ACC112 (cell line): ENCODE results near the gene AGAP3.
A peak's percentile ranks its signal among the peaks of the same experiment; 100 is the strongest.

ENCODE experiments used
- H2AFZ ChIP-seq: fragments of 200-600 bp; sonication (generic); one replicate; pipeline ENCODE4 v1.6.0; 2017; ENCODE audit warnings: antibody characterized with exemption, low read length; ENCODE audit not compliant: unreplicated experiment
- H3K27ac ChIP-seq: fragments of 200-600 bp; sonication (generic); 2 replicates; pipeline ENCODE4 v1.5.1; 2014; ENCODE audit warnings: low read depth, mild to moderate bottlenecking, antibody characterized with exemption, low read length, moderate library complexity
- H3K27me3 ChIP-seq: fragments of 200-600 bp; sonication (generic); 2 replicates; pipeline ENCODE4 v1.6.1; 2014; ENCODE audit warnings: mild to moderate bottlenecking, antibody characterized with exemption, low read length, moderate library complexity, mixed read lengths; ENCODE audit not compliant: insufficient read depth
- H3K36me3 ChIP-seq: fragments of 200-600 bp; sonication (generic); 2 replicates; pipeline ENCODE4 v1.6.1; 2016; ENCODE audit warnings: mild to moderate bottlenecking, antibody characterized with exemption, low read length, moderate library complexity, mixed read lengths; ENCODE audit not compliant: insufficient read depth
- H3K4me1 ChIP-seq: fragments of 200-600 bp; sonication (generic); one replicate; pipeline ENCODE4 v1.6.1; 2016; ENCODE audit warnings: low read length, mixed read lengths; ENCODE audit not compliant: insufficient read depth, unreplicated experiment, control insufficient read depth
- H3K4me3 ChIP-seq: fragments of 200-600 bp; sonication (generic); 2 replicates; pipeline ENCODE4 v1.5.1; 2014; ENCODE audit warnings: mild to moderate bottlenecking, low read depth, low read length
- H3K79me2 ChIP-seq: fragments of 200-600 bp; sonication (generic); one replicate; pipeline ENCODE4 v1.6.0; 2016; ENCODE audit warnings: low read length; ENCODE audit not compliant: control insufficient read depth, unreplicated experiment, insufficient read depth

AGAP3 gene

GRCh38 chr7:151047976-151048815 lies 38.1 kb upstream of the AGAP3 start, which contains the start of gene ASIC3:
Gene ASIC3, plus strand, starts transcription at chr7:151048531. Its CDS starts 355 bp downstream, at chr7:151048886.
- Histone ChIP-seq H2AFZ (no peak within 1 kb of the TSS), H3K27ac (no peak within 1 kb of the TSS), H3K27me3 (peaks cover 4% of the 10 kb centered on the region; the same call in 1 of the 2 replicates), H3K4me3 (no peak within 1 kb of the TSS), H3K79me2 (no peaks in the 10 kb centered on the region), H3K36me3 (no peaks in the 10 kb centered on the region), H3K4me1 (peaks cover 13% of the 10 kb centered on the region)

GRCh38 chr7:151048911-151049463 lies 37.3 kb upstream of the AGAP3 start:
- Histone ChIP-seq H3K27me3 (peaks cover 4% of the 10 kb centered on the region; the same call in 1 of the 2 replicates), H3K36me3 (no peaks in the 10 kb centered on the region), H2AFZ (no peak overlapping the region), H3K79me2 (no peaks in the 10 kb centered on the region), H3K27ac (no peak overlapping the region), H3K4me1 (peaks cover 13% of the 10 kb centered on the region), H3K4me3 (no peak overlapping the region)

- Histone ChIP-seq H3K4me1 (peaks cover 13% of the 10 kb centered on the region), H3K27ac (no peak overlapping the region), H3K4me3 (peak overlapping the region; percentile 36; the same call in 1 of the 2 replicates), H2AFZ (no peak overlapping the region), H3K79me2 (no peaks in the 10 kb centered on the region), H3K36me3 (no peaks in the 10 kb centered on the region), H3K27me3 (peaks cover 4% of the 10 kb centered on the region; the same call in 1 of the 2 replicates)
These were observed 35.2 kb upstream of the AGAP3 start for GRCh38 chr7:151051108-151051507.

GRCh38 chr7:151053096-151053495 lies 33.2 kb upstream of the AGAP3 start:
- H3K36me3 ChIP-seq, result no peaks in the 10 kb centered on the region
- H2AFZ ChIP-seq, result no peak overlapping the region
- H3K79me2 ChIP-seq, result no peaks in the 10 kb centered on the region
- peaks cover 4% of the 10 kb centered on the region; the same call in 1 of the 2 replicates for H3K27me3 ChIP-seq
- no peak overlapping the region for H3K27ac ChIP-seq
- H3K4me1 ChIP-seq, result peaks cover 9% of the 10 kb centered on the region
- no peak overlapping the region for H3K4me3 ChIP-seq

DNA sequence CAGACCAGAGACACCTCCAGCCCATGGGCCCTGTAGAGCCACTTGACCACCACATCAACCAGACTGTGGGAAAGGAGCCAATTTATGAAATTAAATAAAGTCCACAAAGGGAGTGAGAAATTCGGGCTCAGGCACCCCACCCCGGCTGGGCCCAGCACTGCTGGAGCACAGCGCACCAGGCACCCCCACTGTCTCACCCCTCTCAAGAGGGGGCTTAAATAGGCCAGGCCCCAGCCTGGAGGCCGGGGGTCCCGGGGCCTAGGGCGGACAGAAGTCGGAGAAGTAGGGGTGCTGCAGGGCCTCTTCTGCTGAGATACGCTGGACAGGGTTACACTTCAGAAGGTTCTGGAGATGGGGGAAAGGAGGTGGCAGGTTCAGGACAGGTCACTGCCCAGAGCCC lies 32.5 kb upstream of the AGAP3 start:
- Histone ChIP-seq H3K27me3 (peaks cover 4% of the 10 kb centered on the region; the same call in 1 of the 2 replicates), H3K4me1 (peaks cover 14% of the 10 kb centered on the region), H3K27ac (no peak overlapping the region), H3K79me2 (no peaks in the 10 kb centered on the region), H3K4me3 (no peak overlapping the region), H2AFZ (no peak overlapping the region), H3K36me3 (no peaks in the 10 kb centered on the region)

DNA sequence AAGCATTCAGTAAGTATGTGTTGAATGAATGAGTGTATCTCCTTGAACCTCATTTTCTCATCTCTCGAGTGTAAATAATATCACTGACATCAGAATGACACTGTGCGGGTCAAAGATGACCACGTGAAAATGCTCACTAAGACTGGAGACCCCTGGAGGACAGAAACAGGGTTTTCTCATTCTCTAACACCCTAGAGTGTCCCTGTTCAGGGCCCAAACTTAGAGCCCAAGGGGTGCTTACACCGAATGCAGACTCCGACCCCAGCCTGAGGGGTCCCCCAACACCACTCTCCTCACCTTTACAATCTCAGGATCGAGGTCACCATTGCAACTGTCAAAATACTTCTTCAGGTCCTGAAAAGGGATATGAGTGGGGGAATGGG lies 30.0 kb upstream of the AGAP3 start:
- peaks cover 24% of the 10 kb centered on the region for H3K4me1 ChIP-seq
- no peak overlapping the region for H2AFZ ChIP-seq
- H3K27ac ChIP-seq, result no peak overlapping the region
- no peaks in the 10 kb centered on the region for H3K27me3 ChIP-seq
- peaks cover 18% of the 10 kb centered on the region for H3K79me2 ChIP-seq
- peak overlapping the region; percentile 91; the same call in 1 of the 2 replicates for H3K4me3 ChIP-seq
- H3K36me3 ChIP-seq, result no peaks in the 10 kb centered on the region

- H3K4me3 ChIP-seq, result peak overlapping the region; percentile 91
- H3K27me3 ChIP-seq, result no peaks in the 10 kb centered on the region
- H2AFZ ChIP-seq, result peak overlapping the region; percentile 70
- no peaks in the 10 kb centered on the region for H3K36me3 ChIP-seq
- peaks cover 30% of the 10 kb centered on the region for H3K4me1 ChIP-seq
- H3K27ac ChIP-seq, result no peak overlapping the region
- peaks cover 24% of the 10 kb centered on the region for H3K79me2 ChIP-seq
These were observed 29.4 kb upstream of the AGAP3 start for GRCh38 chr7:151056666-151057505.

DNA sequence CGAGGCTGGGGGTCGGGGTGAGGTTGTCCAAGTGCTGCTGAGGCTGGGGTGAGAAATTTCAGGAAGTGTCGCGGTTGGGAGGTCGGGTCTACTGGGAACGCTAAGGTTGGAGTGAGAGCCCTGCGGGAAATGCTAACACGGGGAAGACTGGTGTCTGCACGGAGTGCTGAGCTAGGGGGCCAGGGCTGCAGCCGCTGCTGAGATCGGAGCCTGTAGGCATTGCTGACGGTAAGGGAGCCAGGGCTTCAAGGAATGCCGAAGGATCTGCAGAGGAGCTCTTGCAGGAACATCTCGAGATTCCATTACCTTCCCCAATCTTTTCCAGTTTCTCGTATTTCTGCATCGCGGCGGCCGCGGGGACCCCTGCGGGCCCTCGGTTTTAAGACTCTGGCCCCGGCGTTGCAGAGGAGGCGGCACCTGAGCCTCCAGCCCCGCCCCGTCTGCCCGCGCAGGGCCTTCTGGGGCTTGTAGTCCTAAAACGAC lies 28.7 kb upstream of the AGAP3 start, which contains the start of gene CDK5:
TSS of gene CDK5 (minus strand) at position 392 of the 483 bp plus-strand sequence. CDS start at position 343, 49 bp downstream.
- peaks cover 29% of the 10 kb centered on the region for H3K79me2 ChIP-seq
- peak within 1 kb of the TSS; percentile 85 for H3K27ac ChIP-seq
- peaks cover 37% of the 10 kb centered on the region for H3K4me1 ChIP-seq

DNA sequence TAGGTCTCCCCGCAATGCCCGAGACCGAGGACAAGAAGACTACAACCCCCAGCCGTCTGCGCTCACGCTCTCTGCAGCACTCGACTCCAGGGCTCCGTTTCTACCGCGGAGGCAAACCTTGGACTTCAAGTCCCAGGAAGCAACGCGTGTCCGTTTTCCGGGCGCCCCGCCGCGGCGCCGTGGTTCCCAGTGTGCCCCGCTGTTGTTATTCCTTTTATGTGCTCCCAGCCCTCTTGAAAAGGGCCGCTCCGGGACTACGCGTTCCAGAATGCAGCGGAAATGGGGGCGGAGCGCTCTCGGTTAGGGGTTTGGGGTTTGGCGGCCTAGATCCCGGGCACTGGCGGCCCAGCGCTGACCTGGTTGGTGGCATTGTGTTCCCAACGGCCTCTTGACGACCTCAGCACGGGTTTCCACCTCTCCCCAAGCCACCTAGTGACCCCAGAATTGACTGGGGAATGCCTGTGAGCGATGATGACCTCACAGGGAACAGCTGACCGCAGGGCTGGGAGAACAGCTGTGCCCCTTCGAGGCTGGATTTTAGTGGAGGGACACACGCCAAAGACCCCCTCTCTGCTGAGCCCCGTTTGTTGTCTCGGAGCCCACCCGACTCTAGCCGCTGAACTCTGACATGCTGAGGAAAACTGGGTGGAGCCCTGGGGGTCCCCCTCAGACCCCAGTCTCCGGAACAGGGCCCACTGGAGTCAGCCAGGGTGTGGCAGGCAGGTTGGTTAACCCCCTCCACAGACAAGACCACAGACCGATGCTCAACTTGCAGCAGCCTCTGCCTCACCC lies 28.1 kb upstream of the AGAP3 start:
- peaks cover 29% of the 10 kb centered on the region for H3K79me2 ChIP-seq
- H3K4me3 ChIP-seq, result peak overlapping the region; percentile 91
- peaks cover 40% of the 10 kb centered on the region for H3K4me1 ChIP-seq
- H3K36me3 ChIP-seq, result no peaks in the 10 kb centered on the region
- H3K27me3 ChIP-seq, result no peaks in the 10 kb centered on the region
- H2AFZ ChIP-seq, result peak overlapping the region; percentile 23
- peak overlapping the region; percentile 85 for H3K27ac ChIP-seq

More for the DNA sequence above, 28.7 kb upstream of the AGAP3 start, which contains the start of gene CDK5:
- Histone ChIP-seq H3K27me3 (no peaks in the 10 kb centered on the region), H3K36me3 (no peaks in the 10 kb centered on the region), H2AFZ (peak within 1 kb of the TSS; percentile 70), H3K4me3 (peak within 1 kb of the TSS; percentile 91)
